ENCODE data around the gene ATAD2B.
"Not testable (repeated sequence)": the region's sequence is repeated elsewhere in the genome, so short reads cannot be mapped to it uniquely, and the experiment has no call there.

The ATAD2B gene

GRCh38 chr2:23926750-23927571 lies at the start of gene ATAD2B:
Gene ATAD2B (minus strand): TSS chr2:23927123. CDS start chr2:23926770, 353 bp downstream.
- DNase-seq (ENCODE audit: low read depth), result peak; percentile 90

GRCh38 chr2:23967846-23968245 lies 40.9 kb upstream of the ATAD2B start:
- no peak for DNase-seq (ENCODE audit: low read depth)

- no peak for DNase-seq (ENCODE audit: low read depth)
Measured at GRCh38 chr2:23954325-23955014, 27.5 kb upstream of the ATAD2B start.

GRCh38 chr2:23953625-23954024 lies 26.7 kb upstream of the ATAD2B start:
- no peak for DNase-seq (ENCODE audit: low read depth)

GRCh38 chr2:23952558-23952957 lies 25.6 kb upstream of the ATAD2B start:
- DNase-seq (ENCODE audit: low read depth), result not testable (repeated sequence)

- DNase-seq (ENCODE audit: low read depth), result no peak
Measured at GRCh38 chr2:23947350-23947749, 20.4 kb upstream of the ATAD2B start.

GRCh38 chr2:23944976-23945375 lies 18.1 kb upstream of the ATAD2B start:
- no peak for DNase-seq (ENCODE audit: low read depth)

- no peak for DNase-seq (ENCODE audit: low read depth)
Measured at GRCh38 chr2:23944527-23944926, 17.6 kb upstream of the ATAD2B start.

- DNase-seq (ENCODE audit: low read depth), result no peak
Measured at GRCh38 chr2:23943666-23944065, 16.7 kb upstream of the ATAD2B start.

- no peak for DNase-seq (ENCODE audit: low read depth)
Measured at GRCh38 chr2:23941644-23942043, 14.7 kb upstream of the ATAD2B start.

GRCh38 chr2:23940718-23941620 lies 14.0 kb upstream of the ATAD2B start:
- DNase-seq (ENCODE audit: low read depth), result no peak

GRCh38 chr2:23939987-23940717 lies 13.2 kb upstream of the ATAD2B start, which contains the start of gene UBXN2A:
Gene UBXN2A (plus strand): TSS chr2:23940463. CDS start chr2:23958315, 17,852 bp downstream.
- peak; percentile 66 for DNase-seq (ENCODE audit: low read depth)

GRCh38 chr2:23934259-23934658 lies 7.3 kb upstream of the ATAD2B start:
- DNase-seq (ENCODE audit: low read depth), result no peak

GRCh38 chr2:23926290-23926749 lies 603 bp downstream of the ATAD2B start:
- peak; percentile 14 for DNase-seq (ENCODE audit: low read depth)

- peak; percentile 23 for DNase-seq (ENCODE audit: low read depth)
Measured at GRCh38 chr2:23925702-23926289, 1.1 kb downstream of the ATAD2B start.

GRCh38 chr2:23924589-23925359 lies 2.1 kb downstream of the ATAD2B start:
- DNase-seq (ENCODE audit: low read depth), result no peak

GRCh38 chr2:23918837-23919489 lies 8.0 kb downstream of the ATAD2B start:
- DNase-seq (ENCODE audit: low read depth), result no peak

- no peak for DNase-seq (ENCODE audit: low read depth)
Measured at GRCh38 chr2:23916727-23917405, 10.1 kb downstream of the ATAD2B start.

GRCh38 chr2:23915327-23915726 lies 11.6 kb downstream of the ATAD2B start:
- DNase-seq (ENCODE audit: low read depth), result no peak

All from activated T-helper 9 cell treated with anti-CD3 and anti-CD28 coated beads, Interleukin-2, amount 50 U/mL, for 16 hours (primary cell).